ENCODE results near the gene ADISSP. TPM values are rescaled to one million over a fixed set of nuclear protein-coding genes. Genes with fewer than 3 reads are reported as not detected.
A peak's percentile ranks its signal among the peaks of the same experiment; 100 is the strongest.

Gene ADISSP
- total RNA-seq, 1 experiment from 2014 or later, result 110 TPM

- DNase-seq (ENCODE audit: low spot score), result no peak
These were observed 12.3 kb downstream of the ADISSP start for GRCh38 chr20:3755269-3755668.

- DNase-seq (ENCODE audit: low spot score), result no peak
These were observed 13.3 kb downstream of the ADISSP start for GRCh38 chr20:3754276-3754630.

GRCh38 chr20:3753501-3754275 lies 13.9 kb downstream of the ADISSP start:
- no peak for DNase-seq (ENCODE audit: low spot score)

- peak; percentile 55 for DNase-seq (ENCODE audit: low spot score)
These were observed 14.5 kb downstream of the ADISSP start for GRCh38 chr20:3753098-3753497.

- no peak for DNase-seq (ENCODE audit: low spot score)
These were observed 15.2 kb downstream of the ADISSP start for GRCh38 chr20:3752386-3752759.

GRCh38 chr20:3751675-3752385 lies 15.7 kb downstream of the ADISSP start:
- DNase-seq (ENCODE audit: low spot score), result no peak

GRCh38 chr20:3751305-3751674 lies 16.3 kb downstream of the ADISSP start:
- no peak for DNase-seq (ENCODE audit: low spot score)

- DNase-seq (ENCODE audit: low spot score), result no peak
These were observed 17.6 kb downstream of the ADISSP start for GRCh38 chr20:3749689-3750531.

GRCh38 chr20:3749087-3749688 lies 18.4 kb downstream of the ADISSP start:
- DNase-seq (ENCODE audit: low spot score), result no peak

- no peak for DNase-seq (ENCODE audit: low spot score)
These were observed 19.5 kb downstream of the ADISSP start for GRCh38 chr20:3748073-3748472.

GRCh38 chr20:3747471-3747870 lies 20.1 kb downstream of the ADISSP start:
- DNase-seq (ENCODE audit: low spot score), result no peak

- DNase-seq (ENCODE audit: low spot score), result no peak
These were observed 21.8 kb downstream of the ADISSP start for GRCh38 chr20:3745686-3746173.

GRCh38 chr20:3744806-3745685 lies 22.5 kb downstream of the ADISSP start:
- DNase-seq (ENCODE audit: low spot score), result peak; percentile 29

- DNase-seq (ENCODE audit: low spot score), result no peak
These were observed 23.5 kb downstream of the ADISSP start for GRCh38 chr20:3744037-3744436.

GRCh38 chr20:3743251-3743650 lies 24.3 kb downstream of the ADISSP start:
- no peak for DNase-seq (ENCODE audit: low spot score)

- DNase-seq (ENCODE audit: low spot score), result no peak
These were observed 25.6 kb downstream of the ADISSP start for GRCh38 chr20:3741836-3742458.

- DNase-seq (ENCODE audit: low spot score), result no peak
These were observed 26.8 kb downstream of the ADISSP start for GRCh38 chr20:3740615-3741301.

GRCh38 chr20:3739926-3740451 lies 27.6 kb downstream of the ADISSP start:
- DNase-seq (ENCODE audit: low spot score), result no peak

- no peak for DNase-seq (ENCODE audit: low spot score)
These were observed 28.3 kb downstream of the ADISSP start for GRCh38 chr20:3739054-3739925.
